Endothelial cell of umbilical vein (primary cell): ENCODE measurements around the gene KAZN. TPM values are rescaled to one million over a fixed set of nuclear protein-coding genes. Genes with fewer than 3 reads are reported as not detected.

Source experiments
- BruUV-seq: library from RNA; stranded (reverse); fragments of 400-500 nt; replicated peaks from 2 replicates; lab custom pipeline; 2021; lab: Mats Ljungman, UMichigan
- CTCF ChIA-PET: fragments of 300-600, 350-600 bp; sonication (Branson Sonifier 250); formaldehyde crosslinking; loops from one replicate; lab custom pipeline; 2021; ENCODE audit warnings: antibody characterized with exemption, inconsistent platforms; lab: Charles Lee
- POLR2A ChIA-PET: fragments of 300-600, 350-600 bp; sonication (Branson Sonifier 250); formaldehyde crosslinking; loops from one replicate; lab custom pipeline; 2021; ENCODE audit warnings: antibody characterized with exemption, inconsistent platforms; lab: Charles Lee
- DNase-seq: peaks from one replicate; pipeline ENCODE4 v3.0.0-alpha.2; 2011; ENCODE audit warnings: low read depth, low spot score
- FAIRE-seq: peaks from 2 replicates; lab custom pipeline; 2011; peaks lifted over from hg19 to GRCh38; lab: Jason Lieb, UNC
- H2AFZ ChIP-seq: 2 replicates; pipeline ENCODE4 v1.6.0; 2012; ENCODE audit warnings: low read depth, low read length, control low read depth, inconsistent platforms
- H3K27ac ChIP-seq: 2 replicates; pipeline ENCODE4 v1.5.1; 2011; ENCODE audit warnings: low read depth, mild to moderate bottlenecking, control low read depth, low read length, moderate library complexity; ENCODE audit not compliant: insufficient read depth
- H3K27me3 ChIP-seq, 2 experiments: 2 replicates each; pipeline versions ENCODE4 v1.6.0 to v1.6.1; 2011; ENCODE audit warnings: low read length in 2 of 2, mixed read lengths in 1 of 2; ENCODE audit not compliant: control insufficient read depth in 2 of 2, insufficient read depth in 2 of 2
- H3K36me3 ChIP-seq, 2 experiments: 2 replicates in 1 of 2; 3 replicates in 1 of 2; pipeline ENCODE4 v1.5.1; 2011; ENCODE audit warnings: low read length in 2 of 2, mild to moderate bottlenecking in 1 of 2, moderate library complexity in 1 of 2; ENCODE audit not compliant: control insufficient read depth in 2 of 2, insufficient read depth in 2 of 2; ENCODE audit errors: extremely low read depth in 1 of 2
- H3K4me1 ChIP-seq: 3 replicates; pipeline ENCODE4 v1.5.1; 2011; ENCODE audit warnings: mild to moderate bottlenecking, low read length; ENCODE audit not compliant: control insufficient read depth, insufficient read depth; ENCODE audit errors: extremely low read depth
- H3K4me2 ChIP-seq: 2 replicates; pipeline ENCODE4 v1.6.1; 2011; ENCODE audit warnings: low read length, control low read depth, mixed read lengths; ENCODE audit not compliant: insufficient read depth
- H3K4me3 ChIP-seq, 3 experiments: fragments of 200-600 bp in 1 of 3; sonication (generic), shearing (Covaris generic) in 1 of 3; replicated peaks in 1 of 3; 2 replicates each; pipeline ENCODE4 v1.5.1; 2011 to 2016; ENCODE audit warnings: control low read depth in 3 of 3, low read length in 3 of 3, mild to moderate bottlenecking in 2 of 3, inconsistent platforms in 1 of 3, low read depth in 1 of 3, moderate library complexity in 1 of 3; ENCODE audit not compliant: insufficient read depth in 1 of 3
- H3K79me2 ChIP-seq: 2 replicates; pipeline ENCODE4 v1.6.0; 2012; ENCODE audit warnings: low read length, inconsistent platforms; ENCODE audit not compliant: control insufficient read depth, insufficient read depth
- H3K9ac ChIP-seq: replicated peaks from 2 replicates; pipeline ENCODE3; 2011; ENCODE audit warnings: low read length, control low read depth; ENCODE audit not compliant: insufficient read depth; ENCODE audit errors: extremely low read depth
- H3K9me1 ChIP-seq: replicated peaks from 3 replicates; pipeline ENCODE4 v1.6.0; 2011; ENCODE audit warnings: mild to moderate bottlenecking, low read length; ENCODE audit not compliant: control insufficient read depth, insufficient read depth; ENCODE audit errors: extremely low read depth
- H3K9me3 ChIP-seq: replicated peaks from 2 replicates; pipeline ENCODE4 v1.5.1; 2012; ENCODE audit warnings: low read length, inconsistent platforms; ENCODE audit not compliant: control insufficient read depth, insufficient read depth
- H4K20me1 ChIP-seq: replicated peaks from 2 replicates; pipeline ENCODE3; 2011; ENCODE audit warnings: mild to moderate bottlenecking, low read length; ENCODE audit not compliant: control insufficient read depth, insufficient read depth; ENCODE audit errors: extremely low read depth
- CTCF ChIP-seq, 2 donors: IDR thresholded peaks; 1 replicate in 1 of 2; 2 replicates in 1 of 2; pipeline ENCODE4 v1.5.1; 2011; ENCODE audit warnings: low read length in 2 of 2, mild to moderate bottlenecking in 2 of 2, moderate library complexity in 2 of 2, control low read depth in 1 of 2, inconsistent platforms in 1 of 2, low read depth in 1 of 2; ENCODE audit not compliant: insufficient read depth in 1 of 2; ENCODE audit errors: extremely low read depth in 1 of 2
- EZH2 ChIP-seq: IDR thresholded peaks from 2 replicates; pipeline ENCODE4 v1.6.1; 2012; ENCODE audit warnings: borderline replicate concordance, low read depth, mild to moderate bottlenecking, moderate library complexity, low read length, inconsistent platforms; ENCODE audit not compliant: severe bottlenecking
- FOS ChIP-seq: IDR thresholded peaks from 2 replicates; pipeline ENCODE4 v1.6.1; 2011; ENCODE audit warnings: mild to moderate bottlenecking, low read length, moderate library complexity, borderline replicate concordance; ENCODE audit not compliant: insufficient read depth
- GATA2 ChIP-seq: IDR thresholded peaks from 2 replicates; pipeline ENCODE4 v1.7.0; 2011; ENCODE audit warnings: low read depth, mild to moderate bottlenecking, moderate library complexity, mixed read lengths, low read length; ENCODE audit not compliant: insufficient read length, insufficient read depth
- JUN ChIP-seq: IDR thresholded peaks from 2 replicates; pipeline ENCODE4 v1.6.1; 2011; ENCODE audit warnings: borderline replicate concordance, low read depth; ENCODE audit not compliant: insufficient read length, insufficient read depth
- MAX ChIP-seq: IDR thresholded peaks from 2 replicates; pipeline ENCODE4 v1.6.1; 2011; ENCODE audit not compliant: insufficient read depth, insufficient read length
- MYC ChIP-seq: IDR thresholded peaks from one replicate; pipeline ENCODE4 v1.6.1; 2011; ENCODE audit warnings: mild to moderate bottlenecking, low read depth, low read length
- POLR2A ChIP-seq: IDR thresholded peaks from 2 replicates; pipeline ENCODE4 v1.6.1; 2012; ENCODE audit warnings: low read depth, mild to moderate bottlenecking, control low read depth, low read length
- dilution Hi-C: fragments of 300-500 bp; cut with MboI; formaldehyde crosslinking; loops from one replicate; pipeline ENCODE4 v1.15.0; 2019; ENCODE audit warnings: low sequenced_read_pairs; ENCODE audit not compliant: extremely low pct_ligation_motif_present
- intact Hi-C: fragments of 100-400 bp; cut with micrococcal nuclease; formaldehyde crosslinking; loops from one replicate; pipeline ENCODE4 v1.10.0; 2022
- polyA plus RNA-seq, 4 experiments: library from polyadenylated mRNA; depleted of rRNA in 3 of 4; stranded (reverse) in 3 of 4; unstranded in 1 of 4; fragments of >200 nt; gene quantifications; 2 replicates each; pipeline versions ENCODE4 v1.2.1 to v1.2.3, GENCODE V29; 2011 to 2012; ENCODE audit warnings: missing spikeins in 1 of 4
- total RNA-seq: library from RNA; stranded (reverse); gene quantifications from 2 replicates; pipeline ENCODE4 v1.2.3, GENCODE V29; 2021

Gene KAZN
- total and polyA plus RNA-seq, 2 donors (not counting 3 experiments of a cell fraction or from before 2014, with no cell fraction given) = 1.6 to 5.8 TPM

DNA sequence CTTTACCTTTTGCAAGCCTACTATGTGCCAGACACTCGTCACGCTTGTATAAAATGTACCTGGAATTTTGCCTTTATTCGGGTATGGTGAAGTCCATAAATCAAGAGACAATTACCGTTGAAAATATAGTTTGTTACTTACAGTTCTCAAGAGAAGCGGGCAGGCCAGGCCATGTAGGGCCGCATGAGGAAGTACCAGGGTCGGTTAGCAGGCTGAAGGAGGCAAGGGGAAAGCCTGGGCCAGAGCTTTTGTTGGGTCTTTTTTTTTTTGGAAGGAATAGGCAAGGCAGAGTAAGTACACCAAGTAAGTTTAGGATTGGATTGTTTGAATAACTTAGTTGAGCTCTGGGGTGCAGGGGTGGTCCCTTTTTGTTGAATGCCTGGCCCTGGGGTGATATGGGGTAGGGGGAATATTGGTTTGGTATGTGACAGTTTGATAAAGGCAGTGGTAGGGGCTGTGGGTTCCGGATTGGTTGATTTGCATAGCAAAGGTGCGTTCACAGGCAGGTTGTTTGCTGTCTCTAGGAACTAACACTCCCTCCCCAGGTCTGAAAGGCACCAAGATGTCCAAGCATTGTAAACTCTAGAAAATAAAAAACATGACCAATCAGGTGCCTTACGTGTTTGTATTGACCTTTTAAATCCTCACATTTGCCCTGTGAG lies 80.7 kb downstream of the KAZN start:
- dilution Hi-C loops (no loop called here), intact Hi-C loops (no loop called here)
- Histone ChIP-seq H3K36me3 (no peaks in the 10 kb centered on the region), H3K9me1 (no peaks in the 10 kb centered on the region), H3K27ac (no peak overlapping the region), H3K4me3 (no peak overlapping the region), H3K9me3 (peaks cover 2% of the 10 kb centered on the region), H3K79me2 (no peaks in the 10 kb centered on the region), H2AFZ (no peak overlapping the region), H3K9ac (no peak overlapping the region), H3K27me3 (no peaks in the 10 kb centered on the region), H3K4me1 (no peaks in the 10 kb centered on the region), H3K4me2 (no peak overlapping the region), H4K20me1 (no peaks in the 10 kb centered on the region)
- no TSS peak for BruUV-seq
- CTCF ChIA-PET = no interaction called here
- POLR2A ChIA-PET = no interaction called here
- TF ChIP-seq JUN = no peak
- TF ChIP-seq GATA2 = no peak
- TF ChIP-seq POLR2A = no peak
- FAIRE-seq (no peak), DNase-seq (no peak)

DNA sequence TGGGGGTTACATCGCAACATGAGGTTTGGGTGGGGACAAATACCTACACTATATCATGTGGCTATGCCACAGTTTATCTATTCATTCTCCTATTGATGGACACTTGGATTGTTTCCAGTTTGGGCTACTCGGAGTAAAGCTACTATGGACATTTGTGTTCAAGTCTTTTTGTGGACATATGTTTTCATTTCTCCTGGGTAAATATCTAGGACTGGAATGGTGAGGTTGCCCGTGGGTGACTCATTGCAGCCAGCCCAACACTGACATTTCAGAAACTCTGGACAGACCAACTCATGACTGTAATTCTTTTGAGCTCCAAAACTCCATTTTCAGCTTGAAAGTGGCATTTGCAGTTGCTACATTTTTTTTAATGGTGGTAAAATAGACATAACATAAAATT lies 82.7 kb downstream of the KAZN start:
- Histone ChIP-seq H3K4me2 (no peak overlapping the region), H3K4me3 (no peak overlapping the region), H3K27me3 (no peaks in the 10 kb centered on the region), H3K79me2 (no peaks in the 10 kb centered on the region), H3K9me1 (no peaks in the 10 kb centered on the region), H3K9me3 (peaks cover 2% of the 10 kb centered on the region), H3K36me3 (no peaks in the 10 kb centered on the region), H2AFZ (no peak overlapping the region), H4K20me1 (no peaks in the 10 kb centered on the region), H3K9ac (no peak overlapping the region), H3K27ac (no peak overlapping the region), H3K4me1 (no peaks in the 10 kb centered on the region)
- DNase-seq (no peak), FAIRE-seq (no peak)
- ChIA-PET POLR2A (no interaction called here), CTCF (no interaction called here)
- BruUV-seq = no TSS peak
- TF ChIP-seq MYC (no peak), FOS (no peak), EZH2 (no peak), GATA2 (no peak), JUN (no peak), MAX (no peak), CTCF (IDR thresholded peaks at IDR 0.05; ENCODE audit: extremely low read depth in 1 of 2, insufficient read depth in 1 of 2, low read depth in 1 of 2, low read length in 2 of 2) (no peak)
- intact Hi-C loops = no loop called here
- dilution Hi-C loops = no loop called here
